HG02973 (cell line): Measurements from ENCODE around the gene CTXND1.

Source experiments
- ATAC-seq: cut with Tn5 transposase; IDR thresholded peaks from one replicate; pipeline ENCODE4 v1.9.1; 2021; ENCODE audit warnings: moderate library complexity; ENCODE audit not compliant: unreplicated experiment

The CTXND1 gene

GRCh38 chr15:80183886-80184285 lies 68.1 kb downstream of the CTXND1 start:
- ATAC-seq = no peak

GRCh38 chr15:80183306-80183705 lies 68.7 kb downstream of the CTXND1 start:
- ATAC-seq = no peak

- ATAC-seq = no peak
Measured at GRCh38 chr15:80182611-80183261, 69.3 kb downstream of the CTXND1 start.

- no peak for ATAC-seq
Measured at GRCh38 chr15:80180986-80181385, 71.0 kb downstream of the CTXND1 start.

GRCh38 chr15:80180468-80180867 lies 71.5 kb downstream of the CTXND1 start:
- no peak for ATAC-seq

GRCh38 chr15:80179935-80180334 lies 72.1 kb downstream of the CTXND1 start:
- no peak for ATAC-seq

GRCh38 chr15:80179025-80179759 lies 72.8 kb downstream of the CTXND1 start:
- ATAC-seq = no peak

- ATAC-seq = no peak
Measured at GRCh38 chr15:80177156-80177555, 74.9 kb downstream of the CTXND1 start.

- no peak for ATAC-seq
Measured at GRCh38 chr15:80176443-80176842, 75.6 kb downstream of the CTXND1 start.

- no peak for ATAC-seq
Measured at GRCh38 chr15:80175436-80175835, 76.6 kb downstream of the CTXND1 start.

GRCh38 chr15:80174017-80174746 lies 77.8 kb downstream of the CTXND1 start:
- ATAC-seq = no peak

- ATAC-seq = no peak
Measured at GRCh38 chr15:80173022-80173759, 78.8 kb downstream of the CTXND1 start.

- ATAC-seq = no peak
Measured at GRCh38 chr15:80172401-80172800, 79.6 kb downstream of the CTXND1 start.

GRCh38 chr15:80171787-80172186 lies 80.2 kb downstream of the CTXND1 start:
- no peak for ATAC-seq

GRCh38 chr15:80170596-80170995 lies 81.4 kb downstream of the CTXND1 start:
- ATAC-seq = no peak

GRCh38 chr15:80169768-80170357 lies 82.2 kb downstream of the CTXND1 start:
- ATAC-seq = no peak

- no peak for ATAC-seq
Measured at GRCh38 chr15:80168421-80168820, 83.6 kb downstream of the CTXND1 start.

- ATAC-seq = no peak
Measured at GRCh38 chr15:80167936-80168335, 84.1 kb downstream of the CTXND1 start.

GRCh38 chr15:80163897-80164296 lies 88.1 kb downstream of the CTXND1 start:
- no peak for ATAC-seq

- ATAC-seq = no peak
Measured at GRCh38 chr15:80163217-80163616, 88.8 kb downstream of the CTXND1 start.

GRCh38 chr15:80162059-80162554 lies 89.9 kb downstream of the CTXND1 start:
- ATAC-seq = no peak
